SKM-1 (cell line): Measurements from ENCODE around the gene NUDT16L1.

Experiments used
- DNase-seq: peaks from one replicate; lab custom pipeline; 2025; ENCODE audit not compliant: unreplicated experiment; lab: John Stamatoyannopoulos, UW

Gene NUDT16L1

DNA sequence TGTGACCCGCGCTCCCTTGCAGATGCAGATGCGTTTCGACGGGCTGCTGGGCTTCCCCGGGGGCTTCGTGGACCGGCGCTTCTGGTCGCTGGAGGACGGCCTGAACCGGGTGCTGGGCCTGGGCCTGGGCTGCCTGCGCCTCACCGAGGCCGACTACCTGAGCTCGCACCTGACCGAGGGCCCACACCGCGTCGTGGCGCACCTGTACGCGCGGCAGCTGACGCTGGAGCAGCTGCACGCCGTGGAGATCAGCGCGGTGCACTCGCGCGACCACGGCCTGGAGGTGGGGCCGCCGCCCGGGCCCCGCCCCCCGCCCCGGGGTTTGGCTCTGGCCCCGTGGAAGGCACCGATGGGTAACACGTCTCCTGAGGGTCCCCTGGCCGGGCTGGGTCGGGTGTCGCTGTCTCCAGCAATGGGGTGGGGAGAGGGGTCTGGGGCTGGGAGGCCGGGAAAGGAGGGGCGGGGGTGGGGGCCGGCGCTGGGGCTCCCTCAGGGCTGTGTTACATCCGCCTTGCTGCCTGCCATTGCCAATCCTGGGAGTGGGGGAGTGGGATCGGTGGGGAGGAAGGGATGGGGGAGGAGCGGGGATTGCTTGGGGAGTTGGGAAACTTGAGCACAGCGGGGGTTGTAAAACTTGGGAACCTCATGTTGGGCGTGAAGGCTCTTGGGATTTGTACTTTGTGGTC lies 737 bp downstream of the NUDT16L1 start:
- DNase-seq = no peak

DNA sequence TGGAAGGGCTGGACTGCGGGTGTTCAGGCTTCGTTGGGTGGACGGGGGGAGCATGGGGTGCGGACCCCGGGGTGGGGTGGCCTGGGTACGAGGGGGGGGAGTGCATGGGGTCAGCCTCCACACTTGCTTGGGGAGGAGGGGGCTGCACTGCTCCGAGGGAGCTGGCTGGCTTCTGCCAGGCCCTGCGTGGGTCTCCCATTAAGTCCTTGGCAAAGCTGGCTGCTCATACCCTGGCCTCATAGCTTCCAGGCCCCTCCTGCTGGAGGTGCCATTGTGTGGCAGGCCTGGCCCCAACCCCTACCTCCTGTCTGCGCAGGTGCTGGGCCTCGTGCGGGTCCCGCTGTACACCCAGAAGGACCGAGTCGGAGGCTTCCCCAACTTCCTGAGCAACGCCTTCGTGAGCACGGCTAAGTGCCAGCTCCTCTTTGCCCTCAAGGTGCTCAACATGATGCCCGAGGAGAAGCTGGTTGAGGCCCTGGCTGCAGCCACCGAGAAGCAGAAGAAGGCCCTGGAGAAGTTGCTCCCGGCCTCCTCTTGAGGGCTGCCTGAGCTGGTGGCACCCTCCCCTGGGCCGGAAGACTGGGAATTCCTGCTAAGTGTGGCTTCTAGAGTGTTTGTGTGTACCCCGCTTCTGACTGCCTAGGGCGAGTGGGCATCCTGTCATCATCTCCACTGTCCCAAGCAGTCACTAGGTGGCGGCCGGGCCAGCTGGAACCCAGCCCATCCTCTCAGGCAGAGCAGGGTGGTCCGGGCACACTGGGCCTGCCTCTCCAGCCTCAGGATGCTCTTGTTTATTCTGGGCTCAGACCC lies 1.5 kb downstream of the NUDT16L1 start:
- DNase-seq = no peak

DNA sequence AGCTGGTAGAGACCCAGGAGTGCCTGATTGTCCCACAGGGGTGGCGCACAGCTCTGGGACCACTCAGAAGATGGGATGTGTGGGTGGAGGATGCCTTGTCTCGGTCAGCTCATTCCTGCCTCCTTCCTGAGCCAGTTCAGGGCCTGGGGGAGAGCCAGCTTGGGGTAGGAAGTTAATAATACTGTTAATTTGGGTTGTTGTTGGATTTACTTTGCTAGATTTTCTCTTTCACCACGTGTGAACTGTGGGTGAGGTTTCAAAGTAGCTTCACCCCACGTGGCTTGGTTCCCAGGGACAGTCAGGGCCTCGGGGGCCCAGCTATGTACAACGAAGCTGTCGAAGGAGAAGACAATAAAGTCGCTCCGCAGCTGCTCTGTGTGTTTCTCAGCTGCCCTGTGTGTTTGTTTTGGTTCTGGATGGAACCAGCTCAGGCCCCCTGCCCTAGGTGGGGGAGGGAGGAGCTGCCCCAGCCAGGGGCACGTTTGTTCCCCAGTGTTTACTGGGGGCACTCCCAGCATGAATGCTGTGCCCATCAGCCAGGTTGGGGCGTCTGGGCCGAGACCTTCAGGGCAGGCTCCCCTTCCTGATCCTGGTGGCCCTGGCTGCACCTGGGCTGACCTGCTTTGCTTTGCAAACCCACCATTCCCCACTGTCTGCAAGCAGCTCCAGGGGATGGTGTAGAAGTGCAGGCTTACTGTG lies 2.3 kb downstream of the NUDT16L1 start:
- DNase-seq = no peak

DNA sequence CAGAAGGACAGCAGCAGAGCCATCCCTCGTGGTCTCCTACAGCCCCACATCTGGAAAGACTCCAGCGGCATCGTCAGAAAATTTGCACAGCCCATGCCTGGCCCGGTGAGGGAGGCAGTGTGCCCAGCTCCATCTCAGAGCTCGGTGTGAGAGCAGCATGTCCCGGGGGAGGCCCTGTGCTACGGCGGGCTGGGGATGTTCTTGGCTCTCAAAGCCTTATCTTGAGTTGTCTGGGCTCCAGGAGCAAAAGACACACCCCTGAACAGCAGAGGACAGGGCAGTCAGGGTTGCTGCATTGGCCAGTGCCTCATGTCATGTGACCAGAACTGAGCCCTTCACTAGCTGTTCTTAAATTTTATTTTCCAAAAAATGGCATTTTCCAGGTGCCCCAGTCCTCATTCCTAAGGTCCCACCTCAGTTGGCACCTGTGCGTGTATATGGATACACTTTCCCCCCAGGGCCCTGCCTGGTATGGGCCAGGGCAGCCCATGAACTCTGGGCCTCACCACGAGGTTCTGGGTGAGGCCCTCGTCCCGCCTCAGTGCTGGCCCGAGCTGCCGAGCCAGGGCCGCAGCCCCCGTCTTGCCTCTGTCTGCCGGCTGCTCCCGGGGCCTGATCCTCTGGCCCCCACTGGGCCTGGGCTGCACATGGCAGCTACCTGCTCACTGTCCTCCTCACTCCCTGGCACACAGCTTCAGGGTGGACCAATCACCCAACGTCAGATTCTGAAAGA lies 3.0 kb downstream of the NUDT16L1 start:
- no peak for DNase-seq

DNA sequence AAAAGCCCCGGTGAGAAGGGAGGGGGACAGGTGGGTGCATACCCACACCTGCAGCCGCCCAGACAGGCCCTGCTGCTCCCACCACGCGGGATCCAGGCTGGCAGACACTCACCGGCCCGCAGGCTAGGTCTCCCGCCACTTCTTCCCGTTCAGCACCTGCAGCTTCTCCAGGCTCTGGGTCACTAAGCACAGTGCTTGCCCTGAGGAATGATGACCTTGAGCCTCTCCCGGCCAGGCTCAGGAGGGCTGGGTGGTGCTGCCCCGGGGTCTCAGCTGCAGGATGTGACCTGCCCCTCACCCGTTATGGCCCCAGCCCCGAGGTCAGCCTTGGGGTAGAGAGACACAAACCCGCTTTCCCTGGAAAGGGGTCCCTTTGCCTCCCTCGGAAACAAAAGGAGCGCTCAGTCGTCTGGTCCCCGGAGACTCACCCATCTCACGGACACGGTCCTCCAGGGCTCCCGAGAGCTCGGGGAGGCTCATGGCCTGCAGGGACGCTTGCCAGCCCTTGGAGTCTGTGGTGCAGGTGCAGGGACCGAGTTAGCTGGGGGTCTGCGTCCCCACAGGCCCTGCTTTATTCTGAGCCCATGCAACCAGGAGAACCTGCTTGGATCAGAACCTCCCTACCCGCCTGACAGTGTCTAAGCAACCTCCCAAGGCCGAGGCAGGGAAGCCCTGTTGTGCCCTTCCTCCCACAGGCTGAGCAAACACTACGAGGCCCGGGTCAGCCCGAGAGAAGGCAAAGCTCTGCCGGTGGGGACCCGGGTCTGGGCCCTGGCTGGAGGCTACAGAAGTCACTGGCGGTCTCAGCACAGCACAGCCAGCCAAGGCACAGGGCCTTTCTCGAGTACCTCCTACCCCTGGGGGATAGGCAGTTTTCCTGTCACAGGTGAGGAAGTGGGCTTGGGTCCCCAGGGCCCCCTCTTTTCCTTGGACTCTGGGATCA lies 3.8 kb downstream of the NUDT16L1 start:
- no peak for DNase-seq

DNA sequence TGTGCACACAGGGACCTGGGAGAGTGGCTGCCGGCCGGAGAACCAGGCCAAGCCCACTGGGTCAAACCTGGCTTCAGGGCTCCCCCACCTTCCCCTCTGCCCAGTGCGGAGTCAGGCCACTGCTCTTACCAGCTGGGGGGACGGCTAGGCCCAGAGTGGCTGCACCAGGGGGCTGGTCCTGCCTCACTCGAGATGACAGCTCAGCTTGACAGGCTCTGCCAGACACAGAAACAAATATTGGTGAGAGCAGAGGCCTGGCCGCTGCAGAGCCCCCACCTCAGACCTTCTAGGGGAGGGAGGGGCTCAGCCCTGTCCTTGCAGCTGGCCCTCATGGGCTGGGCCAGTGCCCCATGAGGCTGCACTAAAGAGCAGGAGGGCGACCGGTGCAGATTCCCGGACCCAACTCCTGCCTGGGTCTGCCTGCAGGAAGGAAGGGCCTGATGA lies 4.5 kb downstream of the NUDT16L1 start:
- no peak for DNase-seq

DNA sequence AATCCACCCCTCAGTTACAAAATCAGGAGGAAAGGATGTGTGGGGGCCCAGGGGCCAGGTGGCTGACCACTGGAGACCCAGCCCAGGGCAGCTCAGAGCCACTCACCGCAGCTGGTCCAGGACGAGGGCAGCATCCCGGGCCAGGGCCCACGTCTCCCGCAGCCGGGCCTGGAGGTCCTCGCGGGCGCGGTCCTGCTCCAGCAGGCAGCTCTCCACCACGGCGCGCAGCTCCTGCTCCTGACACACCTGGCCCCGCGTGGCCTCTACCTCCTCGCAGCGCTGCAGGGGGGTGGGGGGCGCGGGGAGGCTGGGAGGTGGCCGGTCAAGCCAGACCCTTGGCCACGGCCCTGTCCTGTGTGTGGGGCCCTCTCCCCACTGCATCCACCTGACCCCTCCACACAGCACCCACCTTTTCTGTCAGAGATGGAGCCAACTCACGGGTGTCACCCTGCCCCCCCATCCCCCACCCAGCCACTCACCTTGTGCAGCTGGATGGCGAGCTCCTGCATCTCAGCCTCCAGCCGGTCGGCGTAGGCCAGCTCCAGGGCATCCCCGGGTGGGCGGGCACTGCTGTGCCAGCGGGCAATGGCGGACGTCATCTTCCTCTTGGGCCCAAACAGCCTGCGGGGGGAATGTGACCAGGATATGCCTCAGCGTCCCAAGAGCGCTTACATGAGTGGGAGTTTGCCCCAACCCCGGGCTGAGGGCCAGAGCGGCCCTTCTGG lies 5.1 kb downstream of the NUDT16L1 start:
- no peak for DNase-seq

DNA sequence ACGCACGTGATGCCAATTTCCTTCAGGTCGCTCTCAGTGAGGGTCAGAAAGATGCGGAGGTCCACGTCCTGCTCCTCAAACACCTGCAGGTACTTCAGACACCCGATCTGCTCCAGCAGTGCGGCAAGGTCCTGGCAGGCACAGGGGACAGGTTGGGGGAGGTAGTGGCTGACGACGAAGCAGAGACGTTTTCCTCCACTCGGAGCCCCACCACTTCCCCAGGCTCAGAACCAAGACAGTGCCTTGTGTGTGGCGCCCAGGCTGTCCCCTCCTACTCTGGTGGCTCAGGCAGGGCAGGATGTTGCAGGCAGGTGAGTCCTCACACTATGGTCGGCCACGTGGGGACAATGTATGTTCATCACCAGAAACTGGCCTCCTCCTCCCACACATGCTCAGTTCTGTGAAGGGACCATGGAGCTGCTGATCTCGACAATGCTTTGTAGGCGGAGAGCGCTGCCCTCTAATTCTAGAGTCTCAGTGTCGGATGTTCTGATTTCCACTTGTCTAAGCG lies 5.7 kb downstream of the NUDT16L1 start:
- no peak for DNase-seq

DNA sequence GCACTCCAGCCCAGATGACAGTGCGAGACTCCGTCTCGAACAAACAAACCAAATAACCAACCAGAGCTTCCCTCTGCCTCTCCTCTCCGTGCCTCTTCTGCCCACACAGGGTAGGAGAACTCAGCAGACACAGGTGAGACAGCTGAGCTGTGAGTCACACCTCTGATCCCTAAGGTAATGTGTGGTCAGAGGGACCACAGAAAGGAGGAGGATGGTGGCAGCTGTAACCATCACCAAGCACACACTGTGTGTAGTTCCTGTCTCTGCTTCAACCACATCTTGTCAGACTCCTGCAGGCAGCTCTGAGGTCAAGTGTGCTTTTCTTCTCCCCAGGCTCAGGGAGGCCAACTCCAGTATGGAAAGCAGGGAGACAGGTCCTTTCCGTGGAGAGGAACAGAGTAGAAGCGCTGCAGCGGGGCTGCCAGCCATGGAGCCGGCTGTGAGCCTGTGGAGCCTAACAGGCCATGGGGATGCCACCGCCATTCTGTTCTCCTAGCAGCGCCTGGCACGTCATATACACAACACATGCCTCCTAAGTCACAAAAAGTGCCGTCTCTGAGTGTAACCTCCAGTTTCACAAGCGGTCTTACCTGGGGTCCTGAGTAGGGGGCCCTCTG lies 7.1 kb downstream of the NUDT16L1 start:
- no peak for DNase-seq

DNA sequence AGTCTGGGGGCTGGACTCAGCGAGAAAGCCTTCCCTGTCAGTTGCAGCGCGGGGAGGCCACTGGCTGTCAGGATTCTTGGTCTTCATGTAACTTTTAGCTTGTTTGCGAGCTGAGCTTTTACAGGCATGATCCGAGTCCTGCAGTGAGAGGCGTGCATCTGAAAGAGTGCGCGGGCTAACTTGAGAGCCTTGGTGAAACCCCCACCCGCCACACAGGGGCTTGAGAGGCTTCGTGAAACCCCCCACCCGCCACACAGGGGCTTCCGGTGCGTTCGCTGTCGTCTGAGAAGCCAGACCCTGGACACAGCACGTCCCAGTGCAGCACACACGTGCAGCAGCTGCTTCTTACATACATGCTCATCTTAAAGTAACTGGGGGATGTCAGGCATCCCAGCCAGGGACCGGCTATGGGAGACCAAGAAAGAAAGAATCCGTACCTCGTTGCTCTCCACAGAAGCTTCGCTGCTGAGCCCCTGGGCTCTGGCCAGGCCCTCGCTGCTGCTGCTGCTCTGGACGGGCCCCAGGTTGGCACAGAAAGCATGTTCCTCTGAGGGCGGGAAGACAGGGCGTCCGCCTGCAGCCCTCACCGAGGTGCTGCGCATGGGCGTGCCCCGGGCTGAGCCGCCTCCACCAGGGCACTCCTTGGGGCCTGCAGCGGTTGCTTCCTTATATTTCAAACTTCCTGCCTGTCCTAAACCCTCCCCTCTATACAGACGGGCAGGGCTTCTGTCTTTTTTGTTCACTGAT lies 7.8 kb downstream of the NUDT16L1 start:
- DNase-seq = no peak

DNA sequence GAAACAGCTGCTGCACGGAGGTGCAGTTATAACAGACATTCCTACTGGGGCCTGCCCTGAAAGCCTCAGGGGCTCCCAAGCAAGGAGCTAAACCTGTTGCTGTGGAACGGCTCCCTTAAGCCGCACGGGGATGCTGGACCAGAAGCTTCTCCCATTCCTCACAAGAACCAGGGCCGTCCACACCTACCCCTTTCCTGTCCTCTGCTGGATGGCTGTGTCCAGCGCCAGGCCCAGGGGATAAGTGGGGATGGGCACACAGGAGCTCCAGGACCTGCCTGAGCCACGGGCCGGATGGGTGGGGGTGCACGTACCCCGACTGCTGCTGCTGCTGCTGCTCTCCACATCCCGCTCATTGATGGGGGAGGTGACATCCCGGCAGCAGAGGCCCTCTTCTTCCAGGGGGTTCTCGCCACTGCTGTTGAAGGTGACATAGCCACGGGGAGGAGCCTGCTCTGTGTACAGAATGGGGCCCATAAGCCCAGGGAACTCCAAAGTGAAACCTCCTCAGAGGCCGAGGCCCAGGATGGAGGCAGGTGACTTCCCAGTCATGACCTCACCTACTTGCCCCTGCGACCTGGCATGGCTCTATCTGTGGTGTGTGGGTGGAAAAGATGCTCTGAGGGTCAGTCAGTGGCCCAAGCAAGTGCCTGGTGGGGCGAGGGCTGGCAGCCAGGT lies 8.6 kb downstream of the NUDT16L1 start:
- no peak for DNase-seq

DNA sequence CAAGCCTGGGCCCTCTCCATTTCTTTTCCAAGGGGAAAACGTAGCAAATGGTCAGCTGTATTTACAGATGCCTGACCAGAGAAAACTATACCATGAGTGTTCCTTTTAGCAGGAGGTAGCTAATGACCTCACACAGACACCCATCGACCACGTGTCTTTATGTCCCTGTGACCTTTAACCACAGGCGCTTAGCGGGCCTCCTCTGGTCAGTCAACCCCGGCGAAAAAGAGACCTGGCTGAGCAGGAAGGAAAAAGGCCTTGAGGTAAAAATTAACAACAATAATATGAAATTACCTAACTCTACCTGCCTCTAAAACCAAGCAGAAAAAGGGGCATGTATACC lies 9.1 kb downstream of the NUDT16L1 start:
- DNase-seq = no peak

DNA sequence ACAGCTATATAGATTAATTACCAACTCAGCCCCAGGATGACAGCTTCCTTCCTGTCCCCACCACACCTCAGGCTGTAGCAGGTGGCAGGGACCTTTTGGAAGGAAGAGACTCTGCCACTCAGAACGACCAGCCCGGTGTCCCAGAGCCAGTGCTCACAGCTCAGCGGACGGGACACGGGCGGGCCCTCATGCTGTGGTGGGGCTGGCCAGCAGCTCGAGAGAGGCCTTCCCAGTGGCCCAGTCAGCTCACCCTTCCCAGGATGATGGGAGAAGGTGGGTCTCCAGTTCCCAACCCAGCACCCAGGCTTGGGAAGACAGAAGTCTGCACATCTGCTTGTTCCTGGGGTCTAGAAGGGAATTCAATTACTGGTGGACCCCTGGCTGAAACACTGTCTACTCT lies 10.5 kb downstream of the NUDT16L1 start:
- DNase-seq = no peak

DNA sequence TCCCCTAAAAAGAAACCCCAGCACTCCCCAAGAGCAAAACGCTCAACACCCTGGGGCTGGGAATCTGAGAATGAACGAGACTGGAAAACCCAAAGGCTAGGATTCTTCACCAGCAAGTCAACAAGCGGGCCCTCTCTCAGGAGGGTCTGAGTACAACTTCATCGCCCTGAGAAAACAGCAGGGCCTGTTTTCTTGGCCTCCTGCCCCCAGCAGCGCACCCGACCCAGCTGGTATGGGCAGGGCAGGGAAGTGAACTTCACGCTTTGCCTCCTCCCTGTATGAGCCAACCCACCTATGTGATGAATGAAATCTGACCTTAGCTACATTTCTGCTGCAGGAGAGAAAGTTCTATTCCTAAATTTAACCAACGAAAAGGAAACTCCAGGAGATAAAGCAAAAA lies 11.1 kb downstream of the NUDT16L1 start:
- DNase-seq = no peak

DNA sequence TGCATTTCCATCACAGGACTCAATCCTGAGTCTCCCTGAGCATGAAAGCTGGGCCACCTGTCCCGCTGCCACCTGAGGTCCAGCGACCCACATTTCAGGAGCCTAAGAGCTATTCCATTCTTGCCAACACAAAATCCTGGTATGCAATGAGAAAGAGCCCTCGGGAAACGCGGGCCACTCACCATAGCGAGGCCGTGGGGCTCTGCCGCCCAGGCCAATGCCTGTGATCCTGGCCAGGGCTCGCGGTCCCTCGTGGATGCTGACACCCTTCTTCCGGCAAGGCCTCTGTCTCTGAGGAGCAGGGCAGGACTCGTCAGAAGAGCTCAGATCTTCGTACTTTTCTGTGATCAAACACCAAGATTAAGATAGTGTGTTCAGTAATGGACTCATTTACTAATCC lies 11.6 kb downstream of the NUDT16L1 start:
- DNase-seq = no peak

DNA sequence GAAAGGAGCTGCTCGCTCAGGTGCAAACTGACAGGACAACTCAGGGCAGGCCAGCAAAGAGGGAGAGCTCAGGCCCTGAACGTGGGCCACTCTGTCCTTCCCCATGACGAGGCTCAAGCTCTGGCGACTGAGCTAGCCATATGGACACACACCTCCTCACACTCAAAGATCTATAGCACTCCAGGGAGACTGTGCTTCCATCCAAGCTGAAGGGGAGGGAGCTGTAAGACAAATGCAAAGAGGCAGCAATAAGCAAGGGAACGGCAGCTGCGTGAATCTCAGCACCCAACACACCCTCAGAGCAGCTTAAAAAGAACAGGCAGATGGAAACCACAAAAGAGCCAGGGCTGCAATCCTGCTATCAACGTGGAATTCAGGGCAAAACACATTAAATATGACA lies 13.5 kb downstream of the NUDT16L1 start:
- no peak for DNase-seq

DNA sequence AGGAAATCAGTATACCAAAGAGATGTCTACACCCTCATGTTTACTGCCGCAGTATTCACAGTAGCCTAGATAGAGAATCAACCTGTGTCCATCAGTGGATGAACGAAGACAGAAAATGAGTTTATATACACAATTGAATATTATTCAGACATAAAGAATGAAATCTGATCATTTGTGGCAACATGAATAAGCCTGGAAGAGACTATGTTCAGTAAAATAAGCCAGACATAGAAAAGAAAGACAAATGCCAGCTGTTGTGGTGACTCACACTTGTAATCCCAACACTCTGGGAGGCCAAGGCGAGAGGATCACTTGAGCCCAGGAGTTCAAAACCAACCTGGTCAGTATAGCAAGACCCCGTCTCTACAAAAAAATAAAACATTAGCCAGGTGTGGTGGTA lies 16.1 kb downstream of the NUDT16L1 start:
- DNase-seq = no peak
